GM12873 (cell line): ENCODE measurements around the gene GPR31.

Source experiments
- CTCF ChIP-seq: IDR thresholded peaks from 2 replicates; pipeline ENCODE4 v1.5.1; 2012; ENCODE audit warnings: low read depth, mild to moderate bottlenecking, moderate library complexity, low read length, control low read depth; ENCODE audit not compliant: insufficient read depth; ENCODE audit errors: missing control alignments

GPR31 gene

DNA sequence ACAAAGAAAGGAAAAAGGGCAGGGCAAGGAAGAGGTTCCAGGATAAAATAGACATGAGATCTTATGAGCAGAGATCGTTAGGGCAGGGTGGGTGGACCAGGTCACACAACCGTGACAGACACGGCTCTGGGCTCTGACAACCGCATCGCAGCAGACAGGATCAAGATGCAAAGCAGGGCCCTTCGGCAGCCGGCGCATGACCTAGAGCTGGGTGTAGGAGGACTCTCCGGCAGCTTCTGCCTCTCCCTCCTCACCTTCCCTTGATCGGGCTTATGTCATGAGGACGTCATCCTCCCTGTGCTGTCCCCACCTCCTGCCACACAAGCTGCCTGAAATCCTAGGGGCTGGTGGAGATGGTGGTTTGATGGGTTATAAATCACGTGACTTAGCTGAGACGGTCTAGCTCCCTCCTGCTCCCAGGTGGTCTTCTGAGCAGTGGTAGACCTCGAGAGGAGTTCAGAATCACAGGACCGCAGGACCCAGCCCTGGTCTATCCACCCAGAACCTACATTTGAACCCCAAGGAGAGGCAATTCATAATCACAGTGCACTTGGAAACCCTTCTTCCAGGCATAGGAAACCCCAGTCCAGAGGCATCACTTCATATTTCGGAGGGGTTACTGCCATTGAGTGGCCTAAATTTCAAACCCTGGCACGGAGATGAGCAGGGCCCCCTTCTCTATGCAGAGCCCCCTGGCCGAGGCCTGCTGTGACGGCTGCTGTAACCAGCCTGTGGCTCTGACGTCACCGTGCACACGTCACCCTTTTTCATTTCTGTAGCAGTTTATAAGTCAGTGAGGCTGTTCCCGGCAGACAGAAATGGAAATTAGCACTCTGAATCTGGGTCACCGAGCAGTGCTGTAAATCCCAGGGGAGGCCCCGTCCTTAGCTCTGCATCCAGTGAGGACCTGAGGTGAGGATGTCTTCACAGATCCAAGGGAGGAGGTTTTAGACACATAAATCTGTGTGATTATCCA lies 43.6 kb downstream of the GPR31 start:
- no peak for TF ChIP-seq CTCF

- no peak for TF ChIP-seq CTCF
Observed at GRCh38 chr6:167113047-167113754, 44.6 kb downstream of the GPR31 start.

DNA sequence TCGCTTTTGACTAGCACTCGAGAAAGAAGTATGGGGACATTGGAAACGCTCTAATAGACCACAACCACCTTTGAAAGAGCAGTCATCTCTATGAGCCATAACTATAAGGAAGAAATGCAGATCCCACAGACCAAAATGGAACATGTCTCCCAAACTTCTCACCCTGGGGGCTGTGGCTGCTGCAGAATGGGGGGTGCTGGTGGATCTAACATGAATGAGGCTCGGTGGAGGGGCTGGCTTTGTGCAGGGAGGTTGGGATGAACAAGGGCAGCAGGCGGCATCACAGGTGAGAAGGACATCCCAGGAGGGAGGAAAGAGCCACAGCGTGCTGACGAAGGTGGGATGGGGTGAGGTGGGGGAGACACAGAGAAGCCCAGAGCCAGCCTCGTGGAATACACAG lies 45.4 kb downstream of the GPR31 start:
- no peak for TF ChIP-seq CTCF

DNA sequence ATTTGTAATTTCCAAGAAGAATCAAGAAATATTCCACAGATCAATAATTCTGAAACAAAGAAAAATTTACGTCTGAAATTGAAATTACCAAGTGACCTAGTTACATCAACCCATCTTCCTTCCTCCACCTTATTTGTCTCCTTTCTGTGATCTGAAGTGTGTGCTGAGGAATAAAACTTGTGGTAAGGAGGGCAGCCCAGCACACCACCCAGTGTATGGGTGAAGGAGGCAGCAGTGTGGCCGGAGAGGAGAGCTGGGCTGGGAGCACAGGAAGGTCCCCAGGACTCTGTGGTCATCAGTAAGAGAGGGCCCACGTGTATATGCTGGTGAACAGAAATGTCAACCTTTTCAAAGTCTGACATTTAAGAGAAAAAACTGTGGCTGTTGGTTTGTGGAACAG lies 46.2 kb downstream of the GPR31 start:
- no peak for TF ChIP-seq CTCF

- TF ChIP-seq CTCF, result no peak
Observed at GRCh38 chr6:167109651-167110050, 48.1 kb downstream of the GPR31 start.

DNA sequence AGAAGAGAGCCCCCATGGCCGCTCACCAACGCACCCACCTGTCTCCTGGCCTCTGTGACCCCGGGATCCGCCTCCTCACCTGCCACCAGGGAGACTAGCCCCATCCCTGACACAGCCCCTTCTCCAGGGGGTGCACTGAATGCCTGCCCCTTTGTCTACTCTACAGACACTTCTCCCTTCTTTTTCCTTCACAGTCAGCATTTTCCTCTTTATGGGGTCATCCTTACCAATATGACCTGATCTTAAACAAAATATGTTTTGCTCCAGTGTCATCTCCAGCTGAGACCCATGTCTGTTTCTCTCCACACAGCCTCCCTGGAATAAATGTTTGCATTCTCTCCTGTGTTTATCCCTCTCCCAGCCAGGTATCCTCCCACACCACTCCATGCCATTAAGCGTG lies 49.5 kb downstream of the GPR31 start:
- no peak for TF ChIP-seq CTCF

DNA sequence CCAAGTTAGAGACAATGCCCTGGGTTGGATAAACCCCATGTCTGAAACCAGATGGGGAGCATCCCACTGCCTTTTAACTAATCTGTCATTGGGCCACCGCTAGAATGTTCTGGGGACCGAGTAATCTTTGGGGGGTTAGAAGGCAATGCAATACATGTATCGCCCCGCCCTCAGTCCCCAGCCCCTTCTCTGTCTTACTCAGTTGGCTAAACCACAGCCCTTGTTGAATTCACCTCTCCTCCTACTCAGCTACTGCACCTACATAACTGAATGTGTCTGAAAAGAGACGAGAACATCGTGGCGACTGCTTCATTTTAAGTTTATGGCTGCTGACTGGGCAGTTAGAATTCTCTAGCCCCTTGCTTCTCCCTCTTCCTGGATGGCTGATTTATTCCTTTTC lies 50.0 kb downstream of the GPR31 start:
- TF ChIP-seq CTCF, result no peak
